SKM-1 treated with dmso at 0.1 percent for 144 hours (cell line): Measurements from ENCODE around the gene AIRE.
"Not testable (repeated sequence)": the region's sequence is repeated elsewhere in the genome, so short reads cannot be mapped to it uniquely, and the experiment has no call there.

Experiments
- DNase-seq: peaks from one replicate; lab custom pipeline; 2025; ENCODE audit not compliant: unreplicated experiment; lab: John Stamatoyannopoulos, UW

The AIRE gene

DNA sequence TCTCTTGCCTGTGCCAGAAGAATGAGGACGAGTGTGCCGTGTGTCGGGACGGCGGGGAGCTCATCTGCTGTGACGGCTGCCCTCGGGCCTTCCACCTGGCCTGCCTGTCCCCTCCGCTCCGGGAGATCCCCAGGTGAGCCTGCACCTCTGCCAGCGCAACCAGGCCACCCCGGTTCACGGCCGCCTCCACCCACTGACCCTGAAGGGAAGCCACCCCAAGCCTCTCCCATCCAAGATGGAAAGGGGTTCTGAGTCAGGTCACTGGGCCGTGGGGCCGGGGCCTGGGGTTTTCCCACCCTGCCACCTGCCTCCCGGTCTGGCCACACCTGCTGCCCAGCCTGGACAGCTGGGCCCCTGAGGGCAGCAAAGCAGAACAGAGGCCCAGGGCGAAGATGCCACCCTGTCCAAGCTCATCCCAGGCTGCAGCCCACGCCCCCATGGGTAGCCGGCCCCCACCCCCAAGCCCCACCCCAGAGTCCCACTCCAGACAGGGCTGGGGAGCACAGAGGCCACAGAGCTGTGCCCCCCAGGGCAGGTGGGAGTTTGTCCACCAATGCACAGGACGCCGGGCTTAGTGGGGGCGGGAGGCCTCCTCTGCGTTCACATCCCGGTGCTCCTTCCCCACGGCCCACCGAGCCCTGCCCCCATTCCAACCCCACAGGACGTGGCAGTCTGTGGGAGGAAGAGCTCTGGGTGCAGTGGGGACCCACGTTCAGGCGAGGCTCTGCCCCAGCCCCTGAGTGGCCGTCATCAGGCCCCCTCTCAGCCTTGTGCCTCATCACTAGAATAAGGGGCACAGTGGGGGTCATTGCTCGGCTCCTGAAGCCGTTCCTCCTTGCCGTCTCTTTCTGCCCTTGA is 5.6 kb downstream of the AIRE start:
- DNase-seq = no peak

DNA sequence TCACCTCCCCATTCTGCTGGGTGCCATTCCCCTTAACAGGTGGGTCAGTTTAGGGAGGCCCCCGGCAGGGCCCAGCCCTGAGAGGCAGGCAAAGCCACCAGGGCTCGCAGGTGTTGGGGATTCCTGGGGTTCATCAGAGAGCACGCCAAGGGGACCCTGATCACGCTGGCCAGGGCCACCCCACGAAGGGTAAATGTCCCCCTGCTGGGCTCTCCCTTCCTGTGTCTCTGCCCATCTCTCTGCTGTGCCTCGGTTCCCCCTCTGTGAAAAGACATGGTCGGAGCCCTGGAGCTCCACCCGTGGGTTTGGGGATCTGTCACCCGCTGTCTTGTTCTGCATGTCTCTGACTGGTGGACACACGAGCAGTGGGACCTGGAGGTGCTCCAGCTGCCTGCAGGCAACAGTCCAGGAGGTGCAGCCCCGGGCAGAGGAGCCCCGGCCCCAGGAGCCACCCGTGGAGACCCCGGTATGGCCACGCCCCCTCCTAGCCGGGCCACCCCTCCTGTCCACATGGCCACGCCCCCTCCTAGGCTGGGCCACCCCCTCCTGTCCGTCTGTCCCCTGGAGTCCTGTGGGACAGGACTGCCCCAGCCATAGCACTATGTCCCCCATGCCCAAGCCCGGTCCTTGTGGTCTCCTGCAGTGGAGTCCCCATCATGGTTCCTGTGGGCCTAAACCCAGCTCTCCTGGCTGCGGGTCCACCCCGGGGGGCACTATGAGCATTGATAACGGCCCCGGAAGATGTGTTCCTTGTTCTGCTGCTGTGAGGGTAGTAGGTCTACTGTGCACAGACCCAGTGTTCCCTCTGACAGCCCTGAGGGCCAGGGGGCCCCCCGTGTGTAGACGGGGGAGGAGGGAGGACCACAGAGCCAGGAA is 6.5 kb downstream of the AIRE start:
- no peak for DNase-seq

DNA sequence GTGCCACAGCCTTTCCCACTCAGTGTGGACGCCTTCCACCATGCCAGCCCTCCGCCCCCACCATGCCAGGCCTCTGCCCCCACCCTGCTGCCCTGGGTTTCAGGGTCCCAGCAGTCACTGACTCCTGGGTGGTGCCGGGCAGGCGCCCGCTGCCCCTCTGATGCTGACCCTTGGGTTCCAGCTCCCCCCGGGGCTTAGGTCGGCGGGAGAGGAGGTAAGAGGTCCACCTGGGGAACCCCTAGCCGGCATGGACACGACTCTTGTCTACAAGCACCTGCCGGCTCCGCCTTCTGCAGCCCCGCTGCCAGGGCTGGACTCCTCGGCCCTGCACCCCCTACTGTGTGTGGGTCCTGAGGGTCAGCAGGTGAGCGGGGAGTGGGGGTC is 7.1 kb downstream of the AIRE start:
- DNase-seq = no peak

DNA sequence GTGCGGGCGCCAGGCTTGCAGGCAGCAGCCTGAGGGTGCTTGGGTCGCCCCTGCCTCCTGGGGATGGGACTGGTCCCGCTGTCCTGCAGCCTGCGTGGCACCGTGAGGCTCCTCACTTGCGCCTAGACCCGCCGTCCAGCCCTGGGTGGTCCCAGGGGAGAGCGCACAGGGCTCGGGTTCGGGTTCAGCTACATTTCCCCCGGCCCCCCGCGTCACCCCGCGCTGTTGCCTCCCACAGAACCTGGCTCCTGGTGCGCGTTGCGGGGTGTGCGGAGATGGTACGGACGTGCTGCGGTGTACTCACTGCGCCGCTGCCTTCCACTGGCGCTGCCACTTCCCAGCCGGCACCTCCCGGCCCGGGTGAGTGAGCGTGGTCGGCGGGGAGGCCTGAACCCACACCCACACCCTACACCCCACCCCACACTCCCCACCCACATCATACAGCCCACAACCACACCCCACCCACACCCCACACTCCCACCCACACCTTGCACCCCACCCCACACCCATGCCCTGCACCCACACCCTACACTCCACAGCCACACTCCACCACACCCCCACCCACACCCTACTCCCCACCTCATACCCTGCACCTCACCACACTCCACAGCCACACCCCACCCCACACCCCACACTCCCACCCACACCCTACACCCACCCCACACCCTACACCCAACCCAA is 8.0 kb downstream of the AIRE start:
- no peak for DNase-seq

DNA sequence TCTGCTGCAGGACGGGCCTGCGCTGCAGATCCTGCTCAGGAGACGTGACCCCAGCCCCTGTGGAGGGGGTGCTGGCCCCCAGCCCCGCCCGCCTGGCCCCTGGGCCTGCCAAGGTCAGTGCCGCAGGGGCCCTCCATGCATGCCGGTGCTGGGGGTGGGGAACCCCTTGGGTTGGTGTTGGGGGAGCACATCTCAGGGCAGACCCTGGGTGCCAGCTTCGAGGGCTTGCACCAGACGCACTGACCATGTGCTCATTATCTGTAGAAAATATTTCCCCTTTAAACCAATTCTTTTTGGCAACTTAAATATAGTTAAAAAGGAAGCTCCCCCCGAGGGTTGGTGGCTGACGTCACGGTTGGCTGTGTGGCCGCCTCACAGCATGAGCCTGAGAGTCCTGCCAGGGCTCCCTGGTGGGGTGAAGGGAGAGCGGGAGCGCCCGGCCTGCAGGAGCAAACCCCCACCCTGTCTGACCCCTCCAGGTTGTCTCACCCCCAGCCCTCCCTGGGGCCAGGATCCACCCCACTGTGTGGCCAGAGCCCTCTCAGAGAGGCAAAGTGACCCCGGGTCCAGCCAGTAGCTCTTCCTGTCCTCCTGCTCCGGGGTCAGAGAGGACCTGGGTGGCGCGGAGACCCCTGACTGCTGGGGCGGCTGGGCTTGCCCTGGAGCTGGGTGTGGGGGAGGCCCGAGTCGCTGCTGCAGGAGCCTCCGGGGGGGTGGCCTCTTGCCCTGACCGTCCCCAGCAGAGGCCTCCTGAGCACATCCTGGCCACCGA is 8.9 kb downstream of the AIRE start:
- DNase-seq = no peak

DNA sequence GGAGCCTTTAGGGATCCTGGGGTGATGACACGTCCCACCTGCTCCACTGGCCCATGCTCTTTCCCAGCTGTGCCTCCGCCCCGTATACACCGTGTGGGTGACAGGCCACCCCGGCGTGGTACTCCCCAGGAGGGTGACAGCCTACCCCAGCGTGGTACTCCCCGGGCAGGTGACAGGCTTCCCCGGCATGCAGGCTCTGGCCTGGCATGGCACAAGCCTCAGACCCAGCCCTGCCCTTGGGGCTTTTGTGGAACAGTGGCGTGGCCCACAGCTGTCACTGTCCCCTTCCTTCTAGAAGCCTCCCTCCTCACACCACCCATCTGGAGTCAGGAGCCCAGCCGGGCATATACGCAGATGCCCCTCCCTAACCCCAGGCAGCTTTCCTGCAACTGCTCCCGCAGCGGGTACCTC is 9.5 kb downstream of the AIRE start:
- no peak for DNase-seq

DNA sequence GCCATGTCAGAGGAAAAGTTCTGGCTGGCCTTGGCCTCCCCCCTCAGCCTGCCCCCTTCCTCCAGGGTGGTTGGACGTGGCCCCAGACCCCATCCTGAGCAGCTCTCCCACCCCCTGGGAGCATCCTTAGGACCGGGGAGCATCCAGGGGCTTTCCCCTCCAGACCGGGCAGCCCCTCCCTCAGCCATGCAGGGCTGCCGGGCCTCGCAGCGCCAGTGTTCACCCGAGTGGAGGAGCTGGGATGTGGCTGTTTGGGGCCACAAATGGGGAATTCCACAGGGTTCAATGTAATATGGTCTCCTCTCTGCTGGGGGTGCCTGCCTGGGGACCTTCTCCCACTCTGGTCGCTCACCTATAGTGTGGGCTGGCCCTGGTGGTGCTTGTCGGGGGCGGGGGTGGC is 10.0 kb downstream of the AIRE start:
- DNase-seq = no peak

DNA sequence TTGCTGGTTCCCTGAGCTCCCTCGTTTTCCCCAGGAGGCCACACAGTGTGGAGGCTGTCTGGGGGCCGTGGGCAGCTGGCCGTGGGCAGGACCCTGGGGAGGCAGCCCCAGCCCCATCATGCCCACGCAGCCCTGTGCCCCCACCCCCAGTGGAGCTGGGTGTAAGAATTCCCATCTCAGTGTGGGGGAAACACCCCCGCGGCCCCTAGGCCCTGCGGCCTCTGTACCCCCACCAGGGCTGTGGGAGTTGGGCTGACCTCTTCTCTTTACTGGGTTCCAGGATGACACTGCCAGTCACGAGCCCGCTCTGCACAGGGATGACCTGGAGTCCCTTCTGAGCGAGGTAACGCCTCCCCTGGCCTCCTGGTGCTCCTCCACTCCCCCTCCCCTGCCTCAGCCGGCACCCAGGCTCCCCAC is 10.4 kb downstream of the AIRE start:
- DNase-seq = no peak

DNA sequence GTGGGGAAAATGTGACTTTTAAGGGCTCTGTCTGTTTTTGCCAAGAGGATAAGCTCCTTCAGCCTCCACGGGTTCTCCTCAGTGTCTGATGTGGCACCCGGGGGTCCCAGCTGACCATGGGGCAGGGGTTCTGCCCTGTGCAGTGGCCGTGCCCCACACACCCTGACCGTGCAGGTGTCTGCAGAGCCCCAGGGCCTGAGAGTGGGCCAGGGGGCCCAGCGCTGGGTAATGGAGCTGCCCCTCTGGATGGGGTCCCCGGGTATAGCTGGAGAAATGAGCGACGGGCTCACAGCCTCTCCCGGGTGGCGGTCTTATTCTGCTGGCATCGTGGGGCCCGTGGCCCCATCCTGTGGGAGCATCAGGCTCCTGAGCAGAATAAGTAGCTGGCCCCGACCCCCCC is 11.2 kb downstream of the AIRE start:
- no peak for DNase-seq

DNA sequence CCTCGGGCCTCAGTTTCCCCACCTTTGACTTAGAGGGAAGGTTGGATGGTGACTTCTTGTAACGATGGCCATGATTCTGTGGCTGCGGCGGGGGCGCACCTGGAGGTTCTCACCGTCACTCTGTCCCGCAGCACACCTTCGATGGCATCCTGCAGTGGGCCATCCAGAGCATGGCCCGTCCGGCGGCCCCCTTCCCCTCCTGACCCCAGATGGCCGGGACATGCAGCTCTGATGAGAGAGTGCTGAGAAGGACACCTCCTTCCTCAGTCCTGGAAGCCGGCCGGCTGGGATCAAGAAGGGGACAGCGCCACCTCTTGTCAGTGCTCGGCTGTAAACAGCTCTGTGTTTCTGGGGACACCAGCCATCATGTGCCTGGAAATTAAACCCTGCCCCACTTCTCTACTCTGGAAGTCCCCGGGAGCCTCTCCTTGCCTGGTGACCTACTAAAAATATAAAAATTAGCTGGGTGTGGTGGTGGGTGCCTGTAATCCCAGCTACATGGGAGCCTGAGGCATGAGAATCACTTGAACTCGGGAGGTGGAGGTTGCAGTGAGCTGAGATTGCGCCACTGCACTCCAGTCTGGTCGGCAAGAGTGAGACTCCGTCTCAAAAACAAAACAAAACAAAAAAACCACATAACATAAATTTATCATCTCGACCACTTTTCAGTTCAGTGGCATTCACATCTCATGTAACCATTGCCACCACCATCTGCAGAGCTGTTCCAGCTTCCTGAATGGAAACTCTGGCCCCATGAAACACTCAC is 12.0 kb downstream of the AIRE start:
- peak; percentile 66 for DNase-seq

DNA sequence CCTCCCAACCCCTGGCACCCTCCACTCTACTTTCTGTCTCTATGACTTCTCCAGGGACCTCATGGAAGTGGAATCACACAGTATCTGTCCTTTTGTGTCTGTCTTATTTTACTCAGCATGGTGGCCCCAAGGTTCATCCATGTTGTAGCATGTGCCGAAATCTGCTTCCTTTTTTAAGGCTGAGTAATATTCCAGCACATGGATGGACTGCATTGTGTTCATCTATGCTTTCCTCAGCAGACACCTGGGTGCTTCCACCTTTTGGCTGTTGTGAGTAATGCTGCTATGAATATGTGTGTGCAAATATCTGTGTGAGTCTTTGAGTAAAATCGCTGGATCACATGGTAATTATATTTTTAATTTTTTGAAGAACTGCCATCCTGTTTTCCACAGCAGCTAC is 12.6 kb downstream of the AIRE start:
- no peak for DNase-seq

DNA sequence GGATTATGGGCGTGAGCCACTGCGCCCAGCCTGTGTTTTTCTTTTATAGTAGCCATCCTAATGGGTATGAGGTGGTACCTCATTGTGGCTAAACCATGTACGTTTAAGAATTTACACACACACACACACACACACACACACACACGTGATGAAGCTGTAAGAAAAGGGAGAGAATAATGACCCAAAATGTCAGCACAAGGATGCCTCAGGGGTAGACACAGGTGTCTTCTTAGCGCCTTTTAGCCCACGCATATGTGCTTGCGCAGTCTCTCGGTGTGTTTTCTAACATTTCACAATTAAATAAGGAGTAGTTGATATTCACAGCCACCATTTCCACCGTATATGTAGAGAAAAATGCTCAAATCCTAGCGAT is 13.4 kb downstream of the AIRE start:
- DNase-seq = no peak

DNA sequence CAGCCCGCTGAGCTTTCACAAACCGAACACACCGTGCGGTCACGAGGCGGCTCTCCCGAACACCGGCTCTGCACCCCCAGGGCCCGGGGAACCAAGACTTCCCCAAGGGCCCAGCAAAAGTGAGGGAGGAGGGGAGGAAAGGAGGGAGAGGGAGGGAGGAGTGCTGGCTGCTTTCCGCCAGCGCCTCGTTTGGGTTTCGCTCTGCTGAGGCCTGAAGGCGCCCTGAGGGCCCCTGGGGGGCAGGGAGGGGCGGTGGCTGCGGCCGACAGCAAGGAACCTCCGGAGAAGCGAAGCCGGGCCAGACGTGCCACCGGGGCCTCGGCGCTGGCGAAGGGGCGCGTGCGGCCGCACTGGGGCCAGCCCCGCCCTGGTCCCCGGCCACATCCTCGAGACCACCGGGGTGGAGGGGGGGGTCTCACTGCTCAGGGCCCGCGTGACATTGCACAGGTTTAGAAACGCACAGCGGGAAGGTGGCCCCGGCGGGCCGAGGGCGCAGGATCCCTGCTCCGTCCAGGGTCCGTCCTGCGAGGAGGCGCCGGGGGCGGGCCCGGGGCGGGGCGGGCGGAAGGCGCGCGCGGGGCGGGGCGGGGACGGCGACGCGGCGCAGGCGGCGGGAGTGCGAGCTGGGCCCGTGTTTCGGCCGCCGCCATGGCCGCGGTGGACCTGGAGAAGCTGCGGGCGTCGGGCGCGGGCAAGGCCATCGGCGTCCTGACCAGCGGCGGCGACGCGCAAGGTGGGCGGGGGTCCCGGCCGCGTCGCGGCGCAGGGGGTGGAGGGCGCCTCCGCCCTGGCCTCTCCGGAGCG is 14.0 kb downstream of the AIRE start, which contains the start of gene PFKL:
Gene PFKL, plus strand, starts transcription at position 596 of the 804 bp plus-strand sequence. Its CDS starts 53 bp downstream, at position 649.
- DNase-seq = peak; percentile 72

DNA sequence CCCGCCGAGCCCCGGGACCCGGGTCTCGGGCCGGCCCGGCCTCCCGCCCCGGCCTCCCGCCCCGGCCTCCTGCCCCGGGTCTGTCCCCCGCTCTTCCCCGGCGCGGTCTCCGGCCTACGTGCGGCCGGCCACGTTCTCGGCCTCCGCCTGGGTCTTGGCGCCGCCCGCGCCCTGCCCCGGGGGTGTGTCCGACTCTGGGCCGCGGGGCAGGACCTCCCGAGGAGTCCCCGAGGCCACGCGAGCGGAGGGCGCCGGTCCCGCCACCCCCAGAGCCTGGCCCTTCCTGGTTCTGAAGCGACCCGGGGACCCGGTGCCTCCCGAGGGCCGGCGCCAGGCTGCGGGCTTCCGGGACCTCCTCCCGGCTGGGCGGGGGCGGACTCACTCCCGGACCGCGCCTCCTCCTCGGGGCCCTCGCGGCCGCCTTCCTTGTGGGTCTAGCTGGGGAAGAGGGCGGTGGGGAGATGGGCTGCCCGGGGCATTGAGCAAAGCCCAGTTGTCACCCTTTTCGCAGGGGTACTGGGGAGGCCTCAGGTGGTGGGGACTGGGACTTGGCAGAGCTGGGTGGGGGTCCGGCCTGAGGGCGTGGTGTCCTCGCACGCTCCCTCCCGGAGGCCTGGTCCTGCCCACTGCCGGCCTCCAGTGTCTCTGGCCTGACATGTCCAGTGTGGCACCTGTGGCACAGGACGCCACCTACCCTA is 14.7 kb downstream of the AIRE start:
- DNase-seq = peak; percentile 40

DNA sequence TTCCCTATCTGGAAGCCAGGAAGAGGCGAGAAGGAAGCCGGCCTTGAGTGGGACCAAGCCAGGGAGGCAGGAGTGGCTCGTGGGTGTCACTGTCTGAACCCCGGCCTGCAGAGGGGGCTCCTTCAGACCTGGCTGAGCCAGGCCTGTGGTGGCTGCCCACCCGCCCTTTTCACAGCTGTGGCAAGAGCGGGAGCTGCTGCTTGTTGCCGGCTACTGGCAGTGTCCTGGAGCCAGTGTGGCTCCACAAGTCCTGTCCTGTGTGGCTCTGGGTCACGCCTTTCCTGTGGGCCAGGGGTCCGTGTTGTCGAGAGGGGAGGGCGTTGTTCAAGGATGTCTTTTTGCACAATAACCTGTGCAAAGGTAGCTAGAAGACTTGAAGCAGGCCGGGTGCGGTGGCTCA is 15.5 kb downstream of the AIRE start:
- DNase-seq = no peak

DNA sequence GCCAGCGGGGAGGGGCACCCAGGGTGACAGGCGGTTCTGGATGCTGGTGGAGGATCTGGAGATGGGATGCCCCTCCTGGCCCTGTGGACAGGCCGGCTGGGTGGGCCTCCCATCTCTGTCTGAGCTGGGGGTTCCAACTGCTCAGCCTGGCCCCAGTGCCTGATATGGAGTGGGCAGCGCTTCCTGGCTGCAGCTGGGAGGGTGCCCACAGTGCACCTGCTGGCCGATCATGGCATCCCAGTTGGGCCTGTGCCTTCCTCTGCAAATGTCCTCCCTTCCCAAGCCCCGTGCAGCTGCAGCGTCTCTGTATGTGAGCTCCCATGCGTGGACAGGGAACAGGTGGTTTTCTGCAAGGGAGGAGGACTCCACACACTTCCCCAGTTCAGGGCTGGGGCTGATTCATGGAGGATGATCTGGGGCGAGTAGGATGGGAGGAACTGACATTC is 16.3 kb downstream of the AIRE start:
- no peak for DNase-seq

DNA sequence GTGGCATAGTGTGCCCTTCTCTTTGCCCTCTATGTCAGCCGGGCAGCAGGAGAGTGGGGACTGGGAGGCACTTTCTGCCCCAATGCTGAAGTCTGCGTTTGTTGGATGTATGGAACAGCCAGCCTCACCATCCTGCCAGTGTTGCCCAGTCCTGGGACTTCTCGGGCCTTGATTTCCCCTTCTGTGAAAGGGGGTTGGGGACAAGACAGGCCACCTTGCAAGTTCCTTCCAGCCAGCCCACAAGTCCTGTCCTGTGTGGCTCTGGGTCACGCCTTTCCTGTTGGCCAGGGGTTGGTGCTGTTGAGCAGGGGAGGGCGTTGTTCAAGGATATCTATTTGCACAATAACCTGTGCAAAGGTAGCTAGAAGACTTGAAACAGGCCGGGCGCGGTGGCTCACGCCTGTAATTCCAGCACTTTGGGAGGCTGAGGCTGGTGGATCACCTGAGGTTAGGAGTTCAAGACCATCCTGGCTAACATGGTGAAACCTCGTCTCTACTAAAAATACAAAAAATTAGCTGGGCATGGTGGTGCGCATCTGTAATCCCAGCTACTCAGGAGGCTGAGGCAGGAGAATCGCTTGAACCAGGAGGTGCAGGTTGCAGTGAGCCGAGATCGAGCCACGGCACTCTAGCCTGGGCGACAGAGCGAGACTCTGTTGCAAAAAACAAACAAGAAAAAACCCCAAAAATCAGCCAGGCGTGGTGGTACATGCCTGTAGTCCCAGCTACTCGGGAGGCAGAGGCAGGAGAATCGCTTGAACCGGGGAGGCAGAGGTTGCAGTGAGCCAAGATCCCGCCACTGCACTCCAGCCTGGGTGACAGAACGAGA is 17.1 kb downstream of the AIRE start:
- not testable (repeated sequence) for DNase-seq
